CD4-positive, alpha-beta T cell treated with Interleukin-4 for 1 hour (primary cell): Measurements from ENCODE around the gene NDE1.

Source experiments
- DNase-seq, 2 donors: peaks; one replicate each; pipeline ENCODE4 v3.0.0-alpha.2; 2020 to 2022

Gene NDE1

DNA sequence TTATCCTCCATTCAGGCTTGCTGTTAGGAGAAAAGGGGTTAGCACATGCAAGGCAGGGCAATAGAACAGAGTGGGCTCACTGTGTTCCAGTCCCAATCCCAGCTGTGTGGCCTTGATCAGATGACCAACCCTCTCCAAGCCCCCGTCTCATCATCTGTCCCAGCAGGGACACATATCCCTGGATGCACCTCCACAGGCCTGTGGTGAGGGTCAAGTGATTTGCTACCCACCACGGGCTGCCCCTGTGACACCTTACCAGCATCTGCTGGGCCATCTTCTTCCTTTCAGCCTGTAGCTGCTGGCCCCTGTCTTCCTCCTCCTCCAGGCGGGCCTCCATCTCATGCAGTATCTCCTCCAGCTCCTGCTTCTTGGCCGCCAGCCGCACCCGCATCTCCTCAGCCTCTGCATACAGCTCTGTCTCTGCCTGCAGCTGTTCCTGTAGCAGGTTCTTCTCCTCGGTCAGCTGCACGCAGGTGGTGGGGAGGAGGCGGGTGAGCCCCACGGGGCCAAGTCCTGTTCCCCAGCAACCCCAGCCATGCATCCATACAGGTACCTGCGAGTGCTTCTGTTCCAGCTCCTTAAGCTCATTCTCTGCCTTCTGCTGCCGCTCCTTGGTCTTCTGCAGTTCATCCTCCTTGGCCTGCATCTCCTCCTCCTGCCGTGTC is 91.3 kb downstream of the NDE1 start:
- no peak for DNase-seq

DNA sequence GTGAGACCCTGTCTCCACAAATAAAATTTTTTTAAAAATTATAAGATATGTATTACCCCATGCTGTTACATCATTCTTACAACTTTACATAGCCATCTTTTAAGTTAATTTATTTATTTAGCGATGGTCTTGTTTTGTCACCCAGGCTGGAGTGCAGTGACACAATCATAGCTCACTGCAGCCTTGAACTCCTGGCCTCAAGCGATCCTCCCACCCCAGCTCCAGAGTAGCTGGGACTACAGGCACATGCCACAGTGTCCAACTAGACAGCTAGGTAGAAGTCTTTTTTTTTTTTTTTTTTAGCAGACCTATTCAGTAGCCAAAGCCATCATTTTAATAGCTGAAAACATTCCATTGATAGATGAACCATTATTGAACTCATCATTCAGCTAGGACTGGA is 92.7 kb downstream of the NDE1 start:
- DNase-seq, result no peak

DNA sequence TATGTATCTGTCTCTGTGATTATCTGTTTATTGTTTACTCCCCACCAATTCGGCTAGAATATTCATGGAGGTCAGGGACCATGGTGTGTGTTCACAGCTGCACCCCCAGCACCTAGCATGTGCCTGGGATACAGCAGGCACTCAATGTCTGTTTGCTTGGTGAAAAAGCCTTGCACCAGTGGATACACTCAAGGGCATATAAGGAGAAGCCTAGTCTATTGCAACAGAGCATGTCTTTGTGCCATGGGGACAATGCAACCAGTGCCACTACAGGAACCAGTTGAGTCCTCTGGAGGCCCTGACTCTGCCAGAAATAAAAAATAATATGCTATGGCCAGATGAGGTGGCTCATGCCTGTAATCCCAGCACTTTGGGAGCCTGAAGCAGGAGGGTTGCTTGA is 93.6 kb downstream of the NDE1 start:
- no peak for DNase-seq

DNA sequence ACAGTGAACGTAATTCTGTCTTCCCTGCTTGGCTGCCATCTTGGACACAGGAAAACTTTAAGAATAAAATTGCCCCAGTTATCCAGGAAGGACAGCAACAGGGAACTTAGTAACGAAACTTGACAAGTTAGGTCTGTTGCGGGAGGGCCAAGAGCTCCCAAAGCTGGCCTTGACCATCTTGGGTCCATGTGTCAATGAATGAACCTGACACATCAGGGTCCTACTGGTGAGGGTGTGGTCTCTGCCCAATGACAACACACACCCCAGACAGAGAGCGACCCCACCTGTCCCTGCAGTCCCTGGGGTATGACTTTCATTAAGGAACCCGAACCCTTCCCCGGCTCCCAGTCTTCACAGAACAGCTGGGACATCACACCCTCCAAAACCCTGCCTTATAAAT is 96.3 kb downstream of the NDE1 start:
- DNase-seq, result no peak

DNA sequence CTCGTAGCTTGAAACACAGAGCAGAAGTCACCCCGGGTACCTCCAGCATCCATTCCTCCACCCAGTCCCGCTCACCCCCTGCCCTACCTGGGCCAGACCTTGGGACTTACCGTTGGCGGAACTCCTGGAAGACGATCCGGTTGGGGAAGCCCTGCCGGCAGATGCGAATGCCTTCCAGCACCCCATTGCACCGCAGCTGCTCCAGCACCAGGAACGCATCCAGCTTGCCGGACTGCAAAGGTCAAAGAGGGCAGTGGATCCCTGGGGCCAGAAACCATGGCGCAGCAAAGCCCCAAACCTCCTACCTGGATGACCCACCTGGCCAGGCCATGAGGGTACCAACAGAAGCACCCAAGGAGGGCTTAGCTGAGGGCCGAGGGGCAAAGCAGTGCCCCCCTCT is 97.9 kb downstream of the NDE1 start:
- DNase-seq, result no peak

DNA sequence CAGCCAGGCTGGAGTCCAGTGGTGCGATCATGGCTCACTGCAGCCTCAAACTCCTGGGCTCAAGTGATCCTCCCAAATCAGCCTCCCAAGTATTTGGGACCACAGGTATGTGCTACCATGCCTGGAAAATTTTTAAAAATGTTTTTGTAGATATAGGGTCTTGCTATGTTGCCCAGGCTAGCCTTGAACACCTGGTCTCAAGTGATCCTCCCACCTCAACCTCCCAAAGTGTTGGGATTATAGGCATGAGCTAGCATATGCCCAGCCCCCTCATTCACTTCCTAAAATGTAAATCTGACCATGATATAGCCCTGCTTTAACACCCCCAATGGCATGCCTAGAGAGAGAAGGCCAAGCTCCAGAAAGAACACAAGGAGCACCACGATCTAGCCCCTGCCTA is 98.6 kb downstream of the NDE1 start:
- no peak for DNase-seq

DNA sequence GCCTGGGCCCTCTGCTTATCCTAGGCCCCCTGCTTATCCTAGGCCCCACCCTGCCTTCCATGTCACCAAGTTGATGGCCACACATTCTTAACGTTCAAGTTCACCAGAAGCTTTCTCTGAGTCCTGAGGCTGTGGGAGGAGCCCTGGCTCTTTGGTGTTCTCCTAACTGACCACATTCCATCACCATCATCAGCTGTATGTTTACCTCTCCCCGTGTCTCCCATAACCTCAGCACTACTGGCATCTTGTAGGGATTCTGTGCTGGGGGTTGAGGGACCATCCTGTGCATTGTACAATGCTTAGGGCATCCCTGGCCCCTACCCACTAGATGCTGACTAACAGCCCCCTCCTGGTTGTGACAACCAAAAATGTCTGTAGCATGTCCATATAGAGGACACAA is 99.3 kb downstream of the NDE1 start:
- no peak for DNase-seq

DNA sequence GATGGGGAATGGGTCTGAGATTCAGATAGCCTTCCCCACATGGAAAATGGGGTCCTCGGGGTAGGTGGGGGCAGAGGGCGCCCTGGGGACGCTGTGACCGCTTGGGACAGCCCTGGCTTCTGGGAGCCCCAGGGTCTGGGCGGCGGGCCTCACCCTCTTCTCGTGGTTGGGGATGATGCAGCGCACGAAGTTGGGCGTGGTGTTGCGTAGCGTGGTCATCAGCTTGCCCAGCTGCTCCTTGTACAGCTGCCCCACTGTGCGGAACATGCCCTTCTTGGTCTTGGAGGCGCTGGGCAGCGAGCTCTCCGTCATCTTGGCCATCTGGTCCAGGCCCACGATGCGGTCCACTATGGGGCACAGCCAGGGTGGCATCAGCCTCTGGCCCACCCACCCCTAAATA is 99.9 kb downstream of the NDE1 start:
- DNase-seq, result no peak

DNA sequence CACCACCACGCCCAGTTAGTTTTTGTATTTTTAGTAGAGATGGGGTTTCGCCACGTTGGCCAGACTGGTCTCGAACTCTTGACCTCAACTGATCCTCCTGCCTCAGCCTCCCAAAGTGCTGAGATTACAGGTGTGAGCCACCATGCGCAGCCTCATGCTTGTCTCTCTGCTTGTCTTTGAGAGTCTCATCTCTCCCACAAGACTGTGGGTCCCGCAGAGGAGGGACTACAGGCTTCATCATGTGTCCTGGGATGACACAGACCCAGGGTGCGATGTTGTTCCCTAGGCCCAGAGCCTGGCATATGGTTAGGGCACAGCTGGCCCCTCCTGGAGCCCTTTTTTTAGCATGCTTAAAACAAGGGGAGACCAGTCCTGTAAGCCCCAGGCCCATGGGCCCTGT is 101.9 kb downstream of the NDE1 start:
- no peak for DNase-seq

DNA sequence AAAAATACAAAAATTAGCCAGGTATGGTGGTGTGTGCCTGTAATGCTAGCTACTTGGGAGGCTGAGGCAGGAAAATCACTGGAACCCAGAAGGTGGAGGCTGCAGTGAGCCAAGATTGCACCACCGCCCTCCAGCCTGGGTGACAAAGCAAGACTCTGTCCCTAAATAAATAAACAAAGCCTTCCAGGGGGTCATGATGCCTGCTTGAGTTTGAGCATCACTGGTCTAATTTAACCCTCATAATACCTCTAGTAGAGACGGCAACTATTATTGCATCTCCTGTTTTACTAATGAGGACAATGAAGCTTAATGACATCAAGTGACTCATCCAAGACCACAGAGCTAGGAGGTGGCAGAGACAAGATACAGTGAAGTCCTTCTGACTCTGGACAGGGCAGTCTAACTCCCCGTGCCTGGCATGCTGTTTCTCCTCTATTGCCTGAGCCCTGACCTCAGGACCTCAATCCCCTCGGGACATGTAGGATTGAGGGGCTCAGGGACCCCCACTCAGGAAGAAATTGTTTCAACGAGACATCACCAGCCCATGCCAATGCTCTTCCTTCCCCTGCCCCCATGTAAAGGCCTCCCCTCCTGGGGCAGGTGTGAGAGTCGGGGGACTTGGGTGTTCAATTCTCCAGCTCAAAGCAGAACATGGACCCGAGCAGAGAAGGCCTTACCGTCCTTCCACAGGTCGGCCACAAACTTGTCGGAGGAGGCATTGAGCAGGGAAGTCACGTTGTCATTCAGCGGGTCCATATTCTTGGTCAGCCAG is 102.9 kb downstream of the NDE1 start:
- DNase-seq, result no peak

DNA sequence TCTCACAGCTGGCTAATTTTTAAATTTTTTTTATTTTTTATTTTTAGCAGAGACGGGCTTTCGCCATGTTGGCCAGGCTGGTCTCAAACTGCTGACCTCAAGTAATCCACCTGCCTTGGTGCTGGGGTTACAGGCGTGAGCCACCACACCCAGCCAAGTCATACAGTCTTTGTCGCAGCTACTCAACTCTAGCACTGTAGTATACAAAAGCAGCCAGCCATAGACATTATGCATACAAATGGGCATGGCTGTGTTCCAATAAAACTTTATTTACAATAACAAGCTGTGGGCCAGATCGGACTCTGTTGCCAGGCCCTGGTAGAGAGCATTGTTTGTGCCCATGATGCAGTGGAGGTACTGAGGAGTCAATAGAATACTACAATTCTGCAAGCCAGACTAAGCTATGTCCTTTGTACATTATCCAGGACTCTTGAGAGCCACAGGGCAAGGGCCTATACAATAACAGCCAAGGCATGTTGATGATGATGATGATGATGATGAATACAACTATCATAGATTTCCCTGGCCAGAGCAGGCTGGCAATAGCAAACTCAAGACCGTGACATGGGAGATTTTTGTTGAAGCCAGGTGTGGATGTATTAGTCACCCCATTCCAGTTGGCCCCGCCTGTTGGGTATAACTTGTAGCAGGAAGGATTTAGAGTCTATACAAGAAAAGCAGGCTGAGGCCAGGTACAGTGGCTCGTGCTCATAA is 104.9 kb downstream of the NDE1 start:
- DNase-seq, result no peak

DNA sequence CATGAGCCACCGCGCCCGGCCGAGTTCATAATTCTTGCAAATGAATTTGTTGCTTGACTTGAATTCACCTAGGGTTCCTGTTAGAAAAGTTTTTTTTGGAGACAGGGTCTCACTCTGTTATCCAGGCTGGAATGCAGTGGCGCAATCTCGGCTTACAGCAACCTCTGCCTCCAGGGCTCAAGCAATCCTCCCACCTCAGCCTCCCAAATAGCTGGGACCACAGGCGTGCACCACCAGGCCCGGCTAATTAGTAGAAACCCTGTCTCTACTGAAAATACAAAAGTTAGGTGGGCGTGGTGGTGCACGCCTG is 107.0 kb downstream of the NDE1 start:
- no peak for DNase-seq

DNA sequence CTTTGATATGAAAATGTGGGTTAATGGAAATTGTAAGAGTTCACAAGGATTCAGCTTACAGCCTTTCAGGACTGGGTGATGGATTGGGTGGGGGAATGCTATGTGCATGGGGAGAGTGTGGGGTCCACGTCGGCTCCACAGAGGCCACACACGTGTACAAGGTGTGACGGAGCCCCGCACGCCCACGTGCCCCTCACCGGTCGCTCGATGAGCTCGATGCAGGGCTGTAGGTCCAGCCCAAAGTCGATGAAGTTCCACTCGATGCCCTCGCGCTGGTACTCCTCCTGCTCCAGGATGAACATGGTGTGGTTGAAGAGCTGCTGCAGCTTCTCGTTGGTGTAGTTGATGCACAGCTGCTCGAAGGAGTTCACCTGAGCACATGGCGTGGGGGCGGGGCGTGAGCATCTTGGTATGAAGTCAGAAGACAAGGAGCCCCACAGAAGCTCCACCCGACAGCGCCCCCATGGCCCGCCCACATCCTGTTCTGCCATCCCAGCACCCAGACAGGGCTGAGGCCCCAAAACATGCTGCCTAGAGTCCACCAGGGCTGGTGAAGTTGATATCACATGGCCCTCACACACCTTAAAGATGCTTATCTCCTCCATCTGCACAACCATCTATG is 107.7 kb downstream of the NDE1 start:
- no peak for DNase-seq

DNA sequence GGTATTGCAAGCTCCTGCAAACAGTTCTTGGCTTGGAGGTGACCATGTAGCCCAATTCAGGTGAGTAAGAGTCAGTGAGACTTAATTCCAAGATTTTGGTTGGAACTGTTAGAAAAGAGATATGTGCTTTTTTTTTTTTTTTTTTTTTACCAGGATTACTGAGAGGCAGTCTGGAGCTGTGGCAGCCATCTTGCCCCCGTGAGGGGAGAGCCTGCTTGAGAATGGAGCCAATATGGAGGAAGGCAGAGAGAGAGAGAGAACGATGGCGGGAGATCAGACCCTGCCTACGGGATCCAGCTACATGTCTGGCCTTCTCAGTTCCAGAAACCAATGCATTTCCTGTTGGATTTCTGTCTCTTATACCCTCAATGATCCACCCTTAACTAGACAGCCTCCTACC is 109.0 kb downstream of the NDE1 start:
- no peak for DNase-seq

DNA sequence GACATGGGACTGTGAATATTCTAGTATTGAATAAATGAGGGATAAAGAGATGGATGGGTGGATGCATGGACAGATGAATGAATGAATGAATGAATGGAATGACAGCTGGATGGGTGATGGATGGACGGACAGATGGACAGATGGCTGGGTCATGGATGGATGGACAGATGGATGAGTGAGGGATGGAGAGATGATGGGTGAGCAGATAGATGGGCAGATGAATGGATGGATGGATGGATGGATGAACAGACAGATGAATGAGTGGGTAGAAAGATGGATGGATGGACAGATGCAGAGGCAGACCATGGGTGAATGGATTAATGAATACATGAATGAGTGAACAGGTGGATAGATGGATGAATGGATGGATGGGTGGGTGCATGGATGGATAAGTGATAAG is 110.1 kb downstream of the NDE1 start:
- no peak for DNase-seq

DNA sequence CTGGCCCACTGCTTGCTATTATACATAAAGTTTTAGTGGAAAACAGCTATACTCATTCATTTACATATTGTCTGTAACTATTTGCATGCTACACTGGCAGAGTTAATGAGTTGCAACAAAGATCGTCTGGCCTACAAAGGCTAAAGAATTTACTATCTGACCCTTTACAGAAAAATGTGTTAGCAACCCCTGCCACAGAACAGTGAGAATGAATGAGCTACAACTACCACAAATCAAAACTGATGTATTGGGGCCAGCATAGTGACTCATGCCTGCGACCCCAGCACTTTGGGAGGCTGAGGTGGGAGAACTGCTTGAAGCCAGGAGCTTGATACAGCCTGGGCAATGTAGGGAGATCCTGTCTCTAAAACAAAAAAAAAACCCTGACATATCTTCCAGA is 114.1 kb downstream of the NDE1 start:
- no peak for DNase-seq

DNA sequence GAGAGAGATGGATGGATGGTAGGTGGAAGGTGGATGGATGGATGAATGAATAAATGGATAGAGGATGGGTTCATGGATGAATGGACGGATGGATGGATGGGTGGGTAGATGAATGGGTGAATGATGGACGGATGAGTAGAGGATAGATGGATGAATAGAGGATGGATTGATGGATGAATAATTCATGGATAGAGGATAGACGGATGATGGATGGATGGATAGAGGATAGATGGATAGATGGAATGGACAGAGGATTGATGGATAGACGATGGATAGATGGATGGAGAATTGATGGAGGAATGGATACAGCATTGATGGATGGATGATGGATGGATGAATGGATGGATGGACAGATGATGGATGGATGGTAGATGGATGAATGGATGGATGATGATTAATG is 115.1 kb downstream of the NDE1 start:
- DNase-seq, result no peak

DNA sequence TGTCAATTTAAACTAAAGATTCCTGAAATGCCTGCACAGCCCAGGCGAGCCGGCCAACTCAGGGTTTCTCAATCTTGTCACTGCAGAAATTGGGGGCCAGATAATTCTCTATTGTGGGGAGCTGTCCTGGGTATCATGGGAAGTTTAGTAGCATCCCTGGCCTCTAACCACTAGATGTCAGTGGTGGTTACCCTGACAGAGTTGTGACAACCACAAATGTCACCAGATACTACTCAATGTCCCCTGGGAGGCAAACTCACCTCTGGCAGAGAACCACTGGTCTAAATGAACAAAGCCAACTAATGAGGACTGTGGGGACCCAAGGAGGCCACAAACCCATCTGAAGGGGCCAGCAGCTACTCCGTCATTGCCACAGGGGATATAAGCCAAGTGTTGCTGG is 115.8 kb downstream of the NDE1 start:
- DNase-seq, result peak; percentile 38 to 42

DNA sequence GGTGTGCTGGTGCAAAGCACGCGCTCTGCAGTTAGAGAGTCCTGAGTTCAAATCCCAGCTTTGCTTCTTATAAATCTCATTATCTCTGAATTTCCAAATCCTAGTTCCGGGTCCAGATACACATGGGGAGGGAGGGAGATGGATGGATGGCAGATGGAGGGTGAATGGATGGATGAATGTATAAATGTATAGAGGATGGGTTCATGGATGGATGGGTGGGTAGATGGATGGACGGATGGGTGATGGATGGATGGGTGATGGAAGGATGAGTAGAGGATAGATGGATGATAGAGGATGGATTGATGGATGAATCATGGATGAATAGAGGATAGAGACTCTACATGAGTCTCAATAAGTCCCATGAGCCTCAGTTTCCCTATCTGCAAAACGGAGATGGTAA is 116.9 kb downstream of the NDE1 start:
- no peak for DNase-seq

DNA sequence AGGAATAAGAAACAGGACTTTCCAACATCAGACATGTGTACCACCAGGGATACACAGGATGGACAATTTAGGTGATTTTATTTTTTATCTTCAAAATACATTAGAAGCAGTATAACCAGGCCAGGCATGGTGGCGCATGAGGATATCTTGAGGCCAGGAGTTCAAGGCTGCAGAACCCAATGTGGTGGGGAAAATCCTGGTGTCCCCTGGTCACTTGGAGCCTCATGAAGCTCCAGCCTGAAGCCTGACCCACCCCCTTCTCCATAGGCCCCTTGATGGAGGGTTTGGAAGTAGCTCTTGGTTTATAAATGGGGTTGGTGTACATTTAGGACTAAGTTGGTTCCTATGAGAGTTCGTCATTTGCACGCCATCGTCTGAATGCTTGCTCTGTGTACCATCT is 118.2 kb downstream of the NDE1 start:
- DNase-seq, result no peak

DNA sequence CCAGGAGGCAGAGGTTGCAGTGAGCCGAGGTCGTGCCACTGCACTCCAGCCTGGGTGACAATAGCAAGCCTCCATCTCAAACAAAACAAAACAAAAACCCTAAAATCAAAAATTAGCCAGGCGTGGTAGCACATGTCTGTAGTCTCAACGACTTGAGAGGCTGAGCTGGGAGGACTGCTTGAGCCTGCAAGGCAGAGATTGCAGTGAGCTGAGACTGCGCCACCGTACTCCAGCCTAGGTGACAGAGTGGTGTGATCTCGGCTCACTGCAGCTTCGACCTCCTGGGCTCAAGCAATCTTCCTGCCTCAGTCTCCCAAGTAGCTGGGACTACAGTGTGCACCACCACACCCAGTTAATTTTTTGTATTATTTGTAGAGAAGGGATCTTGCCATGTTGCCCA is 119.2 kb downstream of the NDE1 start:
- no peak for DNase-seq

DNA sequence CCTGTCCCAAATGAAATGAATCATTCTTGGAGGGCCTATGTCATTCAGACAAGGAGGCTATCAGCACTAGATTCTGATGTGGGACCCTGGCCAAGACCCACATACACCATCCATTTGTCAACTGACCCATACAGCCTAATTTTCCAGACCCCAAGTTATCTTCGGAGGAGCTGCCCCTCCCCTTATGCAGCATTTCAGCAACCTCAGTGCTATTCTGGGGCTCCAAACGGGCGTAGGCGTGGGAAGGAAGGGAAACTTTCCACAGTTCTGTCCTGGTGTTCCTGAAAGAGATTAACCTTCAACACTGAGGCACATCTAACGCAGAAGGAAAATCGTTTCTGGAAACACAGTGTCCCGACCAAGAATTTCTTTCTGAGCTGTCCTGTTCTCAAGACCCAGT is 120.1 kb downstream of the NDE1 start:
- no peak for DNase-seq

DNA sequence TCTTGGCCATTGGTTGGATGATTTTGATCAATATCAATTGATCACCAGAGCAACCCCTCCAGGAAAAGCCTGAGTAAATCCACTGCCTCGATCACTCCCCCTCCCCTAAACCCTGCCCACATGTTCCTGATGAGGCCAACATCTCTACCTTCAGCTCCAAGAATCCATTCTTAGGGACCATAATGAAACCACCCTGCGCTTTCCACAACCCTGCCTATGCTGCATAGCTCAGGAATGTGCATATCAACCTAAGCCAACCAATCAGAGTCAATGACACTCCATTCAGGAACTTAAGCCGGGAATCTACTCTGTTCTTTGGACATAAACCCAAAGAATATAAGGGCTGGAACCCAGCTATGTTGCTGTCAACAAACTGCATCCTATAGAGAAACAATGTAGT is 120.5 kb downstream of the NDE1 start:
- no peak for DNase-seq

DNA sequence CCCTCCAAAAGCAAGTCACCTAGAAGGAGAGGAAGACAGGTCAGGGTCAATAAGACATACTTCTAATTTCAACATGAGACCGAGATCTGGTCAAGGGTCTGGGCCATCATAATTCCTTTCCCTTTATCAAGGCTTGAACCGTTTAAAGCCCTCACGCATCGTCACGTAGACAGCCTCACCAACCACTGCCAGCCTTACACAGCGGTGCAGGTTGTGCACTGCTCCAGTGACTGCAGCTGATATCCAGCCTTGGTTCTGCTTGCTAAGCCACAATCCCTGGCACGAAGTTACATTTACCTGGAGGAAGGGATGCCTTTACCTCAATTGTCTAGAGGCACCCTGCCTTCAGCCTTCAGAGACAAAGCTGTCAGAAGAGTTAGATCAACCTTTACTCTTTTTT is 121.6 kb downstream of the NDE1 start:
- no peak for DNase-seq
